HG03139 (cell line): ENCODE results near the gene KLHL36.
"Not testable (repeated sequence)": the region's sequence is repeated elsewhere in the genome, so short reads cannot be mapped to it uniquely, and the experiment has no call there.

Experiments used
- ATAC-seq: cut with Tn5 transposase; IDR thresholded peaks from one replicate; pipeline ENCODE4 v1.9.1; 2021; ENCODE audit not compliant: unreplicated experiment

The KLHL36 gene

DNA sequence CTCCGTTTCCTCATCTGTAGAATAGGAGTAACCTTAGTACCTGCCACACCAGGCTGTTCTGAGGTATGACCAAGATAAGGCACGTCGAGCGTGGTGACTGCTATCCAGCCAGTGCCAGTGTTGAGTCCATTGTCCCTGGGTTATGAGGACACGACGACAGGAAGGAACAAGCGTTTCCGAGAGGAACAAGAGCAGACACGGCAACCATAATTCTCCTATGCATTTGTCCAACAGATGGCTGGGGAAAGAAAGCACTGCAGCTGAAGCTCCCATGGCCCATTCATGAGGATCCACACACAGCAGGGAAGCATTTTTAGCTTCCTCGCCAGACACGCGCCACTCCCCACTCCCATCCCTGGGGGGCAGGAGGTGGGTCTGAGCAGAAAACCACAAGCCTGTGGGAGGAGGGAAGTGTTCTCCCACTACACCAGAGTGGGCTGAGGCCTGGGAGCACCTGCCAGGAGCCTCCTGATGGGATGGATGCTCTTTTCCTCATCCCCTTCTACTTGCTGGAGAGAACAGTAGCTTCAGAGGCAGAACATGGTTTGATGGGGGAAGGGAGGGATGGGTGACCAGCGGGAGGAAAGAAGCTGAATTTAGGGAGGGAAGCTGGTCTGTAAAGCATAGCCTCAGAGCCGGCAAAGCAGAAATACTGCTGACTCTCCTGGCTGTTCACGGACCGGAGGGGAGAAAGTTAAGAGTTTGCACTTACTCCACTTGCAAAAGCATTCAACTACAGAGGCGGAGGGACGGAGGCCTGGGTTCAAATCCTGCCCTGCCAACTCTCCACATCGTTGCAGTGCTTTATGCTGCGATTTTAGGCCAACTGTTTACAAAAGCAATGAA is 33.1 kb upstream of the KLHL36 start:
- no peak for ATAC-seq

GRCh38 chr16:84616515-84616914 is 31.8 kb upstream of the KLHL36 start:
- no peak for ATAC-seq

- peak; percentile 26 for ATAC-seq
These were observed 31.1 kb upstream of the KLHL36 start for GRCh38 chr16:84617041-84617790.

DNA sequence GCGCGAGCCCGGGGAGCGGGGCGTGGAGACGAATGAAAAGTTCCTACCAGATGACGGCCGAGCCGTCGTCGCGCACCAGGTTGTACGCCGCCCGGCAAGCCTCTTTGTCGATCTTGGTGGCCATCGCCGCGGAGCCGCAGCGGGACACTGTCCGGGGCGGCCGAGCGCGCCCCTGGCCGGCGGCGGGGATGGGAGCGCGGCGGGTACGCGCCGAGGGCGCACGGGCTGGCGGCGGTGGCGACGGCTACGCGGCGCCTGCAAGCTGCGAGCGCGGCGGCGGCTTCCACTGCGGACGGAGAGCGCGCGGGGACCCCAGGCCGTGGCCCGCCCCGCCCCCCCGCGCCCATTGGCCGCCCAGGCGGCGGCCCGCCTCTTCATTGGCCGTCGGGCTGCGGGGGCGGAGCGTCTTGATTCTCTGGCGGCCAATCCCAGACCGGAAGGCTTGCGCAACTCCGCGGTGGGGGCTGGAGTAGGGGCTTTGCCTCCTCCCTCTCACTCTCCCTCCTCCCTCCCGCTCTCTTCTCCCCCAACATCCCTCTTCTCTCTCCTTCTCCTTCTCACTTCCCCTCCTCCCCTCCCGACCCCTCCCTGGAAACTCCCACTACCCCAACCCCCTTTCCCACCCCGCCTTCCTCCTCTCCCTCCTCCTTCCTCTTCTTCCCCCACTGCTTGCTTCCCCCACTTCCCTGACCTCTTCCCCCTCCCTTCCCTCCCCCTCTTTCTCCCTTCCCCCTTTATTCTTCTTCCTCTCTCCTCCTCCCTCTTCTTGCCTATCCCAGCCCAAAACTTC is 30.3 kb upstream of the KLHL36 start, which contains the start of gene COTL1:
Gene COTL1 (minus strand): TSS at position 288 of the 790 bp plus-strand sequence. CDS start 164 bp downstream, at position 124.
- peak; percentile 77 for ATAC-seq

DNA sequence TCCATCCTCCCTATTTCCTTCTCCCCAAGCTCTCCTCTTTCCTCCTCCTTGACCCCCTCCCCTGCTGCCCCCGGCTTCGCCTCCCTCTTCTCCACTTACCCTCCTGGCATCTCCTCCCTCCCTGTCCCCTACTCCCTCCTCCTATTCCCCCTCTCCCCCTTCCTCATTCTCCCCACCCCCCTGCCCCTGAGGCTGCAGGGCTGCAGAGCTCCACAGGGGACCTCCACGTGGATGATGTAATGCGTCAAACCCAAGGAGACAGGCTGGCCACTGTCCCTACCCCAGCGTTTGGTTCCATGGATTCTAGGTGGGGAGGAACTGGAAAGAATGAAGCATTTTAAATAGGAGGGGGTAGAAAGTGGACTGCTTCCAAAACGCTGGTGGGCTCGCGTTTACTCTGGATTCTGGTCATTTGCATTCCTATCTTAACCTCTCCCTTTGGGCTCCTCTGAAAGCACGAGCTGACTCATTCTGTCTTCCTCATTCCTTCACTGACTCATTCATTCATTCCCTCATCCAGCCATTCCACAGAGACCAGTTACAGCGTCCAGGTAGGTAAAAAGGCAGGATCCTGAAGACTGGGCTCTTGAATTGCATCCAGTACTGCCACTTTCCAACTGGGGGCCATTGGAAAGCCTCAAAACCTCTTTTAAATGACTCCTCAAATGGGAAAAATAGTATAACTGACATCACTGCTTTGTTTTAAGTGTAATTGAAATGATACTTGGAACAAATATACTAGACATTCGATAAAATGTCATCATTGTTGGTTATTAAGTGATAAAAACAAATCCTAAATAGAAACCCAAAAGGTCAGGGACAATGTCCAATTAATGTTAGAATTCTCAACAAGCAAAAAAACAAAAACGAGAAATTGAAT is 29.5 kb upstream of the KLHL36 start:
- ATAC-seq = no peak

- ATAC-seq = not testable (repeated sequence)
These were observed 27.4 kb upstream of the KLHL36 start for GRCh38 chr16:84620913-84621312.

DNA sequence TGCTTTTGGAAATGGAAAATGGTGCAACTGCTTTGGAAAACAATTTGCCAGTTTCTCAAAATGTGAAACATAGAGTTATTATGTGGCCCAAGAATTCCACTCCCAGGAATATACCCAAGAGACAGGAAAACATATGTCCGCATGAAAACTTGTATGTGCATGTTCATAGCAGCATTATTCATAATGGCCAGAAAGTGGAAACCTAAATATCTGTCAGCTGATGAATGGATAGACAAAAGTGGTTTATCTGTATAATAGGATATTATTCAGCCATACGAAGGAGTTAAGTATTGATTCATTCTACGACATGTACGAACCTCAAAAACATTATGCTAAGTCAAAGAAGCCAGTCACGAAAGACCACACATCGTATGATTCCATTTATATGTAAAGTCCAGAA is 22.8 kb upstream of the KLHL36 start:
- ATAC-seq = no peak

DNA sequence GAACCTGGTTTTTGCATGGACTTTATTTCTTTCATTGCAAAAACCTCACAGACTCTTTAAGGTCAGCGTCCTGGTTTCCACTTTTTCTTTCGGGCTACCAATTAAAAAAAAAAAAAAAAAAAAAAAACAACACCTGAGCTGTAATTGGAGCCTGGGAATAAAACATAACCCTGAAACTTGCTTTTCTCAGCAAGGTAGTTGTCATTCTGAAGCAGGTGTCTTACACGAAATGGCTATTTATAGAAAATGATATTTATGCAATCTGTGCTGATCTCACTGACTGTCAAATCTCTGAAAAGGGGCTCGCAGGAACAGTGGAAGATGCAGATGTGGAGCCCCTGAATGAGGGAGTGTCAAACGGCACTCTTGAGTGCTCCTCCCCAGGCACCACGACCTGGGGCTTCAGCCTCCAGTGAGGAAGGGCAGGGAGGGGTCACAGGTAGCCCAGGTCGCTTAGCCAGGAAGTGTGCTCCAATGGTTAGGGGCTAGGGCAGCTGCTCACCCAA is 20.0 kb upstream of the KLHL36 start:
- no peak for ATAC-seq

DNA sequence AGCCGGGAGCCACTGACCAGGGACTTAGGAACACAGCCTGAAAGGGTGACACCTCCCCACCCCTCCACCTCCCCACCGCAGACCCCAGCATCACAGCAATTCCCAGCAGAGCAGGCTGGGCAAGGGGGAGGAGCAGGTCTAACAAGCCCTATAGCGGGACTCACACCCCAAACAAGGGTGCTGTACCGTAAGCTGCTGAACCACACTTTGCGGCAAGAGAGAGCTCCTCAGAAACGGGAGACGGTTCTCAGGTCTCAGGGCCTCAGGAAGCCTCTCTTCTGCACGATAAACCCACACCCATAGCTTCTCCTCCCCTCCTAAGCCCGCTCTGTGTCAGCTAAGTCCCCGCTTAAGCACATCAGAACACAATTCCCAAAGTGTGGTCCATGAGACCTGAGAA is 18.7 kb upstream of the KLHL36 start:
- ATAC-seq = no peak

DNA sequence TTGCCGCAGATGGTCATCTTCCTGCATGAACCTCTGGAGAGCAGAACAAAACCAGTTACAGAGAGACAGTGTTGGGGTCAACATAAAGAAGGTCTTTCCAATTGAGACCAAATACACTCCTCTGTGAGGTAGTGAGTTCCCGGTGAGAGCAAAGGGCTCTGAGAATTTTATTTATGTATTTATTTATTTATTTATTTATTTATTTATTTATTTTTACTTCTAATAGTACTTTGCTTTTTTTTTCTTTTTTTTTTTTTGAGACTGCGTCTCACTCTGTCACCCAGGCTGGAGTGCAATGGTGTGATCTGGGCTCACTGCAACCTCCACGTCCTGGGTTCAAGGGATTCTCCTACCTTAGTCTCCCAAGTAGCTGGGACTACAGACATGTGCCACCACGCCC is 18.3 kb upstream of the KLHL36 start:
- no peak for ATAC-seq

- ATAC-seq = no peak
These were observed 17.7 kb upstream of the KLHL36 start for GRCh38 chr16:84630446-84631152.

DNA sequence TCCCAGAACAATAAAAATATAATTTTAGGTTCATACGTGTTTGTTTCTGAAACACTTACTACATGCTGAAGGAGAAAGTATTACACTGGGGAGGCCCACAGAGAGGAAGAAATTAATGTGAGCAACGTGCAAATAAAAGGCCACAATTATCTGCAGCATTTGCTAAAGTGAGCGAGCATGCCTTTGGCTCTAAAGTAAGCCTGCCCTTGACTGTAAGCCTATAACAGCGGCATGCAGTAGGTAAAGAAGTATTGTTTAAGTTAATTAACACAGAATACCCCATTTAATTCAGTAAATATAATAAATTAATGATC is 17.2 kb upstream of the KLHL36 start:
- no peak for ATAC-seq

- ATAC-seq = no peak
These were observed 16.4 kb upstream of the KLHL36 start for GRCh38 chr16:84631886-84632285.

DNA sequence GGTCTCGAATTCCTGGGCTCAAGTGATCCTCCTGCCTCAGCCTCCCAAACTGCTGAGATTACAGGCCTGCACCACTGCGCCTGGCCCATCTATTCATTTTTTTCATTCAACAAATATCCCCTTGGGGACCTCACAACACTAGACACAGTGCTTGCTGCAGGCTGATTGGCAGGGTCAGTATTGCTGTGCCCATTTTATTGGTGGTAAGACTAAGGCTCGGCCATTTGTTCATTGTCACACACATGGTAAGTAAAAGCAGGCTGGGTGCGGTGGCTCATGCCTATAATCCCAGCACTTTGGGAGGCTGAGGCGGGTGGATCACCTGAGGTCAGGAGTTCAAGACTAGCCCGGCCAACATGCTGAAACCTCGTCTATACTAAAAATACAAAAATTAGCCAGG is 15.4 kb upstream of the KLHL36 start:
- not testable (repeated sequence) for ATAC-seq

DNA sequence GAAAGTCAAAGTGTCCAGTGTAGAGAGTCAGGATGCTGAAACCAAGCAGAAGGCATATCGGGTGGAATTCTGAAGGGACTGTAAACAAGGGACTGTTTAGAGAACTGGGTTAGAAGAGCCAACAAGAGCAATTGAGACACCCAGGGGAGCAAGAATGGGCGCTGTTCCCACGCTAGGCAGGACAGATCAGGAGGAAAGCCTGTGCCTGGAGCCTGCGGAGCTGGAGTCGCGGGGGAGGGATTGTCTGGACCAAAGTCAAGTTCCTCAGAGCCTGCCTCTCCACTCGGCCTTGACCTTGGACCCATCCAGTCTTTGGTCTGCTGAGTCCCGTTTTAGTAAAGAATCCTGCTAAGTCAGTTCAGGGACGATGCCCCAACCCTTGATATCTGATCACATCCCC is 14.7 kb upstream of the KLHL36 start:
- no peak for ATAC-seq

GRCh38 chr16:84635702-84636101 is 12.6 kb upstream of the KLHL36 start:
- ATAC-seq = no peak

DNA sequence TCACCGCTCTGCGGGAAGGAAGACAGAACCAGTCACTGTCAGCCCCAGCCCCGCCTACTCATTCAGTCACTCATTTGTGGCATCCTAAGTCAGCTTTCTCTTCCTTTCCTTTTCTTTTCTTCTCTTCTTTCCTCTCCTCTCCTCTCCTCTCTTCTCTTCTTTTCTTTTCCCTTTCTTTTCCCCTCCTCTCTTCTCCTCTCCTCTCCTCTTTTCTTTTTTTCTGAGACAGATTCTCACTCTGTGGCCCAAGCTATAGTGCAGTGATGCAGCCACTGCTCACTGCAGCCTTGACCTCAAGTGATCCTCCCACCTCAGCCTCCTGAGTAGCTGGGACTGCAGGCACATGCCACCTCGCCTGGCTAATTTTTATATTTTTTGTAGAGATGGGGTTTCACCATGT is 10.6 kb upstream of the KLHL36 start:
- no peak for ATAC-seq

GRCh38 chr16:84638231-84638806 is 10.0 kb upstream of the KLHL36 start:
- no peak for ATAC-seq

DNA sequence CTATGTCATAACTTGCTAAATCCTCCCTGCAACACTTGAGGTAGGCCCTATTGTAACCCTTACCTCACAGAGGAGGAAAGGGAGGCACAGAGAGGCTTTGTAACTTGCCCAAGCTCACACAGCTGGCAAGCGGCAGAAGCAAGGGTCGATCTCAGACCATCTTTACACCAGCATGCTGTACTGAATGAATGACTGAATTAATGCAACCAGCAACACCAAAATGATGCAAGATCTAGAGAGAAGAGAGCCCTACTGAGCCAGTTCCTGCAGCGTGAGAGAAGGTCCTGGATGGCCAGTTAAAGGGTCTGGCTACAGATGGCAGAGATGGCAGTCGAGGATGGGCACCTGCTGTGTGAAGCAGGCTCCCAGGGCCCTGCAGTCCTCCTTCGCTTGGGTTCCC is 8.2 kb upstream of the KLHL36 start:
- ATAC-seq = no peak
